Activated CD8-positive, alpha-beta T cell treated with anti-CD3 and anti-CD28 coated beads for 36 hours (primary cell): ENCODE measurements around the gene GAREM1. TPM values are rescaled to one million over a fixed set of nuclear protein-coding genes. Genes with fewer than 3 reads are reported as not detected.

Source experiments
- ATAC-seq: fragments of 200-7000 bp; cut with Tn5 transposase; one replicate; pipeline ENCODE4 v1.10.0; 2021; ENCODE audit warnings: mild to moderate bottlenecking, moderate library complexity
- CTCF ChIA-PET: fragments of 350-600 bp; sonication (Branson Sonifier 250); formaldehyde crosslinking; loops from one replicate; lab custom pipeline; 2021; ENCODE audit warnings: antibody characterized with exemption; lab: Charles Lee
- POLR2A ChIA-PET: fragments of 350-600 bp; sonication (Branson Sonifier 250); formaldehyde crosslinking; loops from one replicate; lab custom pipeline; 2021; ENCODE audit warnings: antibody characterized with exemption; lab: Charles Lee
- DNase-seq: peaks from one replicate; pipeline ENCODE4 v3.0.0-alpha.2; 2020
- H3K27ac Mint-ChIP-seq: one replicate; pipeline ENCODE4 v1.8.0; 2021; ENCODE audit warnings: mild to moderate bottlenecking, mixed read lengths
- H3K27me3 Mint-ChIP-seq: one replicate; pipeline ENCODE4 v1.8.0; 2021; ENCODE audit warnings: mixed read lengths
- H3K36me3 Mint-ChIP-seq: one replicate; pipeline ENCODE4 v1.8.0; 2021; ENCODE audit warnings: low read depth, mixed read lengths
- H3K4me1 Mint-ChIP-seq: one replicate; pipeline ENCODE4 v1.8.0; 2021; ENCODE audit warnings: low read depth, mixed read lengths
- H3K4me3 Mint-ChIP-seq: one replicate; pipeline ENCODE4 v1.8.0; 2021; ENCODE audit warnings: mild to moderate bottlenecking, moderate library complexity, mixed read lengths
- H3K9me3 Mint-ChIP-seq: one replicate; pipeline ENCODE4 v1.8.0; 2021; ENCODE audit warnings: mixed read lengths
- intact Hi-C: fragments of 100-400 bp; cut with micrococcal nuclease; formaldehyde crosslinking; loops from one replicate; pipeline ENCODE4 v1.10.0; 2022
- total RNA-seq, 2 experiments: library from RNA; stranded (reverse); gene quantifications; one replicate each; pipeline ENCODE4 v1.2.3, GENCODE V29; 2021
- TF ChIP-seq, protein P1 (sequence below): fragments of 200-600 bp; IDR thresholded peaks from one replicate; pipeline ENCODE4 v1.8.0; 2022; ENCODE audit warnings: antibody characterized with exemption, mild to moderate bottlenecking

GAREM1 gene
- total RNA-seq, 2 experiments from 2014 or later: not detected

DNA sequence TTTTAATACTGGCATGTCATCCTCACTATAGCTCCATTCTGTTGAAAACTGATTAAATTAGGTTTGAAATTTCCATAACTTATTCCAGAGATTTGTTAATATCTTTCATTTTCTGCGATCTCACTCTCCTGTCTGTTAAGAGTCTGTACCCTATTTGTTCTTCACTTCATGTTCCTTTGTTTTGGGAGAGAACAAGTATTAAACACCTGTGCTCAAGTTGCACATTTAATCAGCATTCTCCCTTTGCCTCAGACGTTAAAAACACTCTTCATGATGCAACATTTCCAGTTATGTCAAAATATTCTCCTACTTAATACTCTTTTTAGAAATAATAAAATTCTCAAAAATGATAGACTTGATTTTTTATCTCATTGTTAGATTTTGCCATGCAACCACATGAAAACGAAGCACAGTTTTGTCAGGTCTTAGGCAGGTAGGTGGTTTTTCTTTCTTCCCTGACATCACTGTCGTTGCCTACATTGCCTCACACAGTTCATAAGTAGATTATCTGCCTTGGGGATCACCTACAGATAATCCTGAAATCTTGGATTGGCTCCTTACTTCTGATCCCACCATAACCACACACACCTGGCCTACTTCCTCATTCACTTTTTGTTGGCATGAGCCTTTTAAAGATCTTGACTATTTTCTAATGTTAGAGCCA, 109.9 kb downstream of the GAREM1 start:
- H3K36me3 Mint-ChIP-seq: no peaks in the 10 kb centered on the region
- intact Hi-C loops: loop anchor here (10.0 kb wide), 1 partner anchor 54 kb away; no protein-coding TSS in a partner anchor
- H3K4me3 Mint-ChIP-seq: no peak overlapping the region
- no peaks in the 10 kb centered on the region for H3K9me3 Mint-ChIP-seq
- no peaks in the 10 kb centered on the region for H3K4me1 Mint-ChIP-seq
- peaks cover 10% of the 10 kb centered on the region for H3K27me3 Mint-ChIP-seq
- POLR2A ChIA-PET: no interaction called here
- CTCF ChIA-PET: no interaction called here
- H3K27ac Mint-ChIP-seq: no peak overlapping the region
- DNase-seq (no peak), ATAC-seq (no peak)
- TF ChIP-seq, protein P1, sequence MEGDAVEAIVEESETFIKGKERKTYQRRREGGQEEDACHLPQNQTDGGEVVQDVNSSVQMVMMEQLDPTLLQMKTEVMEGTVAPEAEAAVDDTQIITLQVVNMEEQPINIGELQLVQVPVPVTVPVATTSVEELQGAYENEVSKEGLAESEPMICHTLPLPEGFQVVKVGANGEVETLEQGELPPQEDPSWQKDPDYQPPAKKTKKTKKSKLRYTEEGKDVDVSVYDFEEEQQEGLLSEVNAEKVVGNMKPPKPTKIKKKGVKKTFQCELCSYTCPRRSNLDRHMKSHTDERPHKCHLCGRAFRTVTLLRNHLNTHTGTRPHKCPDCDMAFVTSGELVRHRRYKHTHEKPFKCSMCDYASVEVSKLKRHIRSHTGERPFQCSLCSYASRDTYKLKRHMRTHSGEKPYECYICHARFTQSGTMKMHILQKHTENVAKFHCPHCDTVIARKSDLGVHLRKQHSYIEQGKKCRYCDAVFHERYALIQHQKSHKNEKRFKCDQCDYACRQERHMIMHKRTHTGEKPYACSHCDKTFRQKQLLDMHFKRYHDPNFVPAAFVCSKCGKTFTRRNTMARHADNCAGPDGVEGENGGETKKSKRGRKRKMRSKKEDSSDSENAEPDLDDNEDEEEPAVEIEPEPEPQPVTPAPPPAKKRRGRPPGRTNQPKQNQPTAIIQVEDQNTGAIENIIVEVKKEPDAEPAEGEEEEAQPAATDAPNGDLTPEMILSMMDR: no peak

DNA sequence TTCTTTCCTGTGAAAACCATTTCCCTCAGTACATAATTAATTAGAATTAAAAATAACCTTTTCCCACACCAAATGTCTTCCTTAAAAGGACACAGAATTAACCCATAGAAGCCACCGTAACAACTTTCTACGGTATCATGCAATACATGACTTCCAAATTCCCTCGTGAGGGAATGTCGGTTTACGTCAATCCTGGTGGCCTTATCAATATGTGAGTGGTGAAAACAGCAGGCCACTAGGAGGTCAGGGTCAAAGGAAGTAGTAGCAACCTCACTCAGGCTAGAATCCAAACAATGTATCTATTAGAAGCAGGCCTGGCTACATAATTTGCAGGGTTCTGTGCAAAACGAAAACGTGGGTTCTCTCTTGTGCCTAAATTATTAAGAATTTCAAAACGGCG, 112.2 kb downstream of the GAREM1 start:
- intact Hi-C loops: no loop called here
- Mint-ChIP-seq H3K4me1 (no peaks in the 10 kb centered on the region), H3K9me3 (no peaks in the 10 kb centered on the region), H3K36me3 (no peaks in the 10 kb centered on the region), H3K27ac (no peak overlapping the region), H3K4me3 (no peak overlapping the region), H3K27me3 (peaks cover 9% of the 10 kb centered on the region)
- no peak for DNase-seq
- no peak for ATAC-seq
- ChIA-PET POLR2A (interaction anchor here (0.6 kb wide), 1 partner anchor 16 kb away, joined by 3 read pairs; no protein-coding TSS in a partner anchor), CTCF (no interaction called here)
- TF ChIP-seq, protein P1: no peak

DNA sequence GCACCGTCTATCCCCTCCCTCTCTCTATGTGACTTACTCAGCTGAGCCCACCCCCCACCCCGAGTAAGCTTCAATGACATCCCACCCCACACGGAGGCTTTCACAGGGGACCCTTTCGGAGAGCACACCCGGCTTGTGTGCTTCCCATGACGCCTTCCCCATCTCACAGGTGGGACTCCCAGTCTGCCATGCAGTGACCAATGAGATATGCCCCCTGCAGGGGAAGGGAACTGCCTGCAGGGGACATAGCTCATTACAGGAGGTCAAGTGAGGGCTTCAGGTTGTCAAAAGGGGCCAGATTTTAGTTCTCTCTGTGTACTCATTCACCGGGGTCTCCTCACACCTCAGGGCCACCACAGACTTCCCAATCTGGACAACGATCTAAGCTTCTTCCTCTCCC, 112.6 kb downstream of the GAREM1 start:
- ATAC-seq: no peak
- Mint-ChIP-seq H3K4me3 (no peak overlapping the region), H3K27ac (no peak overlapping the region), H3K36me3 (no peaks in the 10 kb centered on the region), H3K4me1 (no peaks in the 10 kb centered on the region), H3K9me3 (no peaks in the 10 kb centered on the region), H3K27me3 (peaks cover 9% of the 10 kb centered on the region)
- intact Hi-C loops: no loop called here
- ChIA-PET CTCF (no interaction called here), POLR2A (interaction anchor here (0.6 kb wide), 1 partner anchor 17 kb away, joined by 3 read pairs; no protein-coding TSS in a partner anchor)
- no peak for DNase-seq
- TF ChIP-seq, protein P1: no peak

DNA sequence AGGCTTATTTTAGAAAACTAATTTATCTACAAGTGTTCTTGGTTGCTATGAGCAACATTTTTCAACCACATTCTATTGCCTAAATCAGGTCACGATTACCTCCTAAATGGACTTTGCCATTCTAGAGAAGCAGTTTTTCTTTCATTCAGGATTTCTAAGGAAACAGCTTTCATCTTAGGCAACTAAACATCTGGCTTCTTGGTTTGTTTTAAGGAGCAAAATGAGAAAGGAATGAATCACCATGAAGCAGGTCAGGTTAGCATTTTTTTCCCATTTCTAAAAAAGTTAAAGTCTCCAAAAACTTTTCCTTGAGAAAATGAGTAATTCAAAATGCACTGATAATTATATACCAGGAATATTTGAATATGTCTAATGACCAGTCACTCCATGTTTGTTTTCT, 114.8 kb downstream of the GAREM1 start:
- TF ChIP-seq, protein P1: no peak
- no peak for DNase-seq
- POLR2A ChIA-PET: interaction anchor here (1.0 kb wide), 1 partner anchor 24 kb away, joined by 3 read pairs; no protein-coding TSS in a partner anchor
- H3K27me3 Mint-ChIP-seq: peaks cover 7% of the 10 kb centered on the region
- intact Hi-C loops: no loop called here
- H3K4me3 Mint-ChIP-seq: no peak overlapping the region
- no peak overlapping the region for H3K27ac Mint-ChIP-seq
- no peaks in the 10 kb centered on the region for H3K9me3 Mint-ChIP-seq
- no peak for ATAC-seq
- H3K36me3 Mint-ChIP-seq: no peaks in the 10 kb centered on the region
- CTCF ChIA-PET: no interaction called here
- H3K4me1 Mint-ChIP-seq: no peaks in the 10 kb centered on the region

DNA sequence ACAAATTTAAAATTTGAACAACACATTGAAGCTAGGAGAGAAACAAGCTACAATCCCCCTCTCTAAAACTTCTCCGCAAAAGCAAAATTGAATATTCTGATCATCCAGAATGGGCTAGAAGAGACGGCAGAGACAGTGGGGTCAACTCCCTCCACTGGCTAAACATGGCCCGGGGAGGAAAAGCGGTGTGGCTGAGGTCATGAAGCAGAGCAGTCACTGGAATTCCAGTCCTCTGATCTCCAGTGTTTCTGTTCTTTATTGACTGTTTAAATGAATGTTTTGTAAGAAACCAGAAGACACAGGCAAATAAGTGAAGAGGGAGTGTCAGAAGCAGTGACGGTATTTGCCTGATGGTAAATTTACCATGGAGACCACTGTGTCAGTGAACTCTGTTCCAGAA, 116.2 kb downstream of the GAREM1 start:
- DNase-seq (no peak), ATAC-seq (no peak)
- no peaks in the 10 kb centered on the region for H3K4me1 Mint-ChIP-seq
- intact Hi-C loops: no loop called here
- H3K27ac Mint-ChIP-seq: no peak overlapping the region
- ChIA-PET CTCF (no interaction called here), POLR2A (no interaction called here)
- no peaks in the 10 kb centered on the region for H3K36me3 Mint-ChIP-seq
- no peaks in the 10 kb centered on the region for H3K9me3 Mint-ChIP-seq
- TF ChIP-seq, protein P1: no peak
- peaks cover 7% of the 10 kb centered on the region for H3K27me3 Mint-ChIP-seq
- no peak overlapping the region for H3K4me3 Mint-ChIP-seq
